T-helper 1 cell treated with Interleukin-12 subunit alpha and Interleukin-12 subunit beta and Interleukin-4 antibody, amounts not matched to agents 30 μg/mL and 1 μg/mL, for 36 hours (primary cell): ENCODE results near the gene UBXN4.
A peak's percentile ranks its signal among the peaks of the same experiment; 100 is the strongest.
"Not testable (repeated sequence)": the region's sequence is repeated elsewhere in the genome, so short reads cannot be mapped to it uniquely, and the experiment has no call there.

ENCODE experiments used
- H3K27ac Mint-ChIP-seq: one replicate; pipeline ENCODE4 v1.8.0; 2021; ENCODE audit warnings: mild to moderate bottlenecking, mixed read lengths
- H3K27me3 Mint-ChIP-seq: one replicate; pipeline ENCODE4 v1.8.0; 2021; ENCODE audit warnings: low read depth, mixed read lengths
- H3K36me3 Mint-ChIP-seq: one replicate; pipeline ENCODE4 v1.8.0; 2021; ENCODE audit warnings: low read depth, mixed read lengths
- H3K4me1 Mint-ChIP-seq: one replicate; pipeline ENCODE4 v1.8.0; 2021; ENCODE audit warnings: low read depth, mixed read lengths
- H3K4me3 Mint-ChIP-seq: one replicate; pipeline ENCODE4 v1.8.0; 2021; ENCODE audit warnings: mild to moderate bottlenecking, moderate library complexity, mixed read lengths
- H3K9me3 Mint-ChIP-seq: one replicate; pipeline ENCODE4 v1.8.0; 2021; ENCODE audit warnings: mixed read lengths

The UBXN4 gene

DNA sequence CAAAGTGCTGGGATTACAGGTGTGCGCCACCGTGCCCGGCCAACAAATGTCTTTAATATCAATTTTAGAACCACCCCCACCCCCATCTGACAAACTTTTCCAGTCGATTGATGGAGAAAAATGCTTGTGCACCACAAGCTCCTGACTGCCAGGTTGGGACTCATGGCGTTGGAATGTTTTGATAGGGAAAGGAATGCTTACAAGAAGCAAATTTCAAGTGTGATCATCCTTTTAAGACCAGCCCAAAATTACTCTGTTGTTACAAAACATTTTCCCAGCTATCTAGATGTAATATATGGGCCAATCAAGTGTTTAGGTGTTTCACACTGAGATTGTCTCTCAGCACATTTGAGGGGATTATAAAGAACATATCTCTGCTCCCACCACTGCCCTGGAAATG, 45.2 kb downstream of the UBXN4 start:
- Mint-ChIP-seq H3K4me3 (no peak overlapping the region), H3K27ac (no peak overlapping the region), H3K36me3 (peaks cover 39% of the 10 kb centered on the region), H3K9me3 (no peaks in the 10 kb centered on the region), H3K27me3 (no peaks in the 10 kb centered on the region), H3K4me1 (peaks cover 3% of the 10 kb centered on the region)

DNA sequence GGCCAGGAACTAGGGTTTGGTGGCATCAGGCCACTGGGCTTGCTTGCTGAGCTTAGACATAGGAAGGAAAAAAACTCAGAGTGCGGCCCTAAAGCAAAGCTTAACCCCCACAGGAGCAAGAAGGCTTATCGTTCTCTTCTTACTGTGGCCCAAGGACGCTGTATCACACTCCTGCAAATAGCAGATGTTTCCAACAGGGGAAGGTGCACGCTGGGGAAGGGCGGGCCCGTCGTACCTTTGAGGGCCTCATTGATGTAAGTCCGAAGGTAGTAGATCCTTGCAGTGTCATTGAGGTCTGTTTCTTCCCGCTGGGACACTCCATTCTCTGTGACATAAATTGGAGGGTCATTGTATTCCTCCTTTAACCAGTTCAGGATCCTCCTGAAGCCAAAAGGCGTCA, 48.8 kb downstream of the UBXN4 start:
- Mint-ChIP-seq H3K27ac (no peak overlapping the region), H3K27me3 (no peaks in the 10 kb centered on the region), H3K4me1 (peaks cover 16% of the 10 kb centered on the region), H3K36me3 (peaks cover 13% of the 10 kb centered on the region), H3K9me3 (no peaks in the 10 kb centered on the region), H3K4me3 (no peak overlapping the region)

DNA sequence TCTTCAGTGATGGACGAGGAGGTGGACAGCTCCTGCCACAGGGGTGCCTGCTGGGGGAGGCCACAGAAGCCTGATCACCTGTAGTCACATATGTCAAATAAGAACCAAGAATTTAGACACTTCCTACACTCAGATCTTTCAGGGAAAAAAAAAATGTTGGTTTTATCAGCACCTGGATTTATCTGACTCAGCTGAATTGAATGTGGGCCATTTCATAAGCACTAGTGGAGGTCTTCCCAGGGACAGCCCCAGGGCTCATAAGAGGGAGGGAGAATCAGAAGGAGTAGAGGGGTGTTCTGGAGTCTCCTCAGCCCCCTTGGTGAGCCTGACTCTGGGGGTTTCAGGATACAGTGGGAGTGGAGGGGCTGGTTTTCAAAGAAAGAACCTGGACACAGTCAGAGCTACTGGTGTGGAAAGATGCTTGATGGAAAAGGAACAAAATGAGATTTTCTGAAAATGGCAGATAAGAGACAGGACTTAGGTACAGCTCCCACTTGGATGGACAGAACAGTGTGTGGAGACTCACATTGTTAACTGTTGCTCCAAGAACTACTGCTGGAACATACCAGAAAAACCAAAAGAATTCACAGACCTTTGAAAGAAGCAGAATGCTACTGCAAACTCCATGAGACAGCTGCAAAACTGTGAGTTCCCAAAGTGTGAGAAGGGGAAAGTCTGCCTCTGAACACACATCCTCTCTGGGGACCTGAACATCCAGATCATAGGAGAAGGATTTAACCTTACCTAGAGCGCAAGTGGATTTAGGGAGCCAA, 49.9 kb downstream of the UBXN4 start:
- peaks cover 6% of the 10 kb centered on the region for H3K36me3 Mint-ChIP-seq
- no peaks in the 10 kb centered on the region for H3K9me3 Mint-ChIP-seq
- no peaks in the 10 kb centered on the region for H3K27me3 Mint-ChIP-seq
- no peak overlapping the region for H3K27ac Mint-ChIP-seq
- H3K4me1 Mint-ChIP-seq = peaks cover 16% of the 10 kb centered on the region
- H3K4me3 Mint-ChIP-seq = no peak overlapping the region

DNA sequence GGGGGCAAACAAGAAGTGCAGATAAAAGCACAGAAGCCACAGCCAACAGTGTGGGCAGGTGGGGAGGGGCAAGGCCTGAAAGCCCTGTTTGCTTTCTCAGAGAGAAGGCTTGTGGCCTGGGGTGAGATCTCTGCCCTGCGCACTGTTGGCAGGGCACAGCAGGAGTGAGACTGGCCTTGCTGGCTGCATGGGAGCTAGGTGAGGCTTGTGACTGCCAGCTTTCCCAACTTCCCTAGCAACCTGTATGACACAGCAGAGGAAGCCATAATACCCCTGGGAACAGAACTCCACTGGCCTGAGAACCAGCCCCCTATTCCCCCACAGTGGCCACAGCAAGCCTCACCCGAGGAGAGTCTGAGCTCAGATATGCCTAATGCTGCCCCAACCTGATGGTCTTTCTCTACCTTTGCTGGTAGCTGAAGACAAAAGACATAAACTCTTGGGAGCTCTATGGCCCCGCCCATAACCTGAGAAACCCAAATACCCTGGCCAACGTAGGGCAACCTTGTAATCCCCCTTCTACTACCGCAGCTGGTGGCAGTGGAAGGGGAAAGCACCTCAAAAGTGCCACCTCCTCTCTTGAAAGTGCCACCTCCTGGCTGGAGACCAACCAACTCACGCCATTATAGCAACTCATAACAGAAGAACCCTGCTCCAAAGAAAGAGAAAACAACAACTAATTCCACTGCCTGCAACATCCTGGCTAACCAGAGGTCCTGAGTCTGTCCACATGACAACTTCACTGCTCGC, 50.9 kb downstream of the UBXN4 start:
- H3K27me3 Mint-ChIP-seq = no peaks in the 10 kb centered on the region
- H3K9me3 Mint-ChIP-seq = no peaks in the 10 kb centered on the region
- H3K4me1 Mint-ChIP-seq = peaks cover 18% of the 10 kb centered on the region
- no peak overlapping the region for H3K27ac Mint-ChIP-seq
- no peaks in the 10 kb centered on the region for H3K36me3 Mint-ChIP-seq
- no peak overlapping the region for H3K4me3 Mint-ChIP-seq

DNA sequence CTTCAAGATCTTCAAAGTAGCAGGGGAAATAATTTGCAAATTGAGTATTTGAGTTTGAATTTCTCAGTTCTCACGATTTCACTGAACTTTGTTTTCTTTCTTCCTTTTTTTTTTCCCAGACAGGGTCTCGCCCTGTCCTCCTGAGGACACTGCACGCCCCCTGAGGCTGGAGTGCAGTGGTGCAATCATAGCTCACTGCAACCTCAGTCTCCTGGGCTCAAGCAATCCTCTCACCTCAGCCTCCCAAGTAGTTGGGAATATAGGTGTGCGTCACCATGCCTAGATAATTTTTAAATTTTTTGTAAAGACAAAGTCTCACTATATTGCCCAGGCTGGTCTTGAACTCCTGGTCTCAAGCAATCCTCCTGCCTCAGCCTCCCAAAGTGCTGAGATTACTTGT, 54.0 kb downstream of the UBXN4 start:
- peaks cover 12% of the 10 kb centered on the region for H3K36me3 Mint-ChIP-seq
- H3K9me3 Mint-ChIP-seq = peaks cover 10% of the 10 kb centered on the region
- not testable (repeated sequence) for H3K27me3 Mint-ChIP-seq, H3K4me3 Mint-ChIP-seq
- H3K4me1 Mint-ChIP-seq = peaks cover 19% of the 10 kb centered on the region
- peak overlapping the region; percentile 36 for H3K27ac Mint-ChIP-seq

DNA sequence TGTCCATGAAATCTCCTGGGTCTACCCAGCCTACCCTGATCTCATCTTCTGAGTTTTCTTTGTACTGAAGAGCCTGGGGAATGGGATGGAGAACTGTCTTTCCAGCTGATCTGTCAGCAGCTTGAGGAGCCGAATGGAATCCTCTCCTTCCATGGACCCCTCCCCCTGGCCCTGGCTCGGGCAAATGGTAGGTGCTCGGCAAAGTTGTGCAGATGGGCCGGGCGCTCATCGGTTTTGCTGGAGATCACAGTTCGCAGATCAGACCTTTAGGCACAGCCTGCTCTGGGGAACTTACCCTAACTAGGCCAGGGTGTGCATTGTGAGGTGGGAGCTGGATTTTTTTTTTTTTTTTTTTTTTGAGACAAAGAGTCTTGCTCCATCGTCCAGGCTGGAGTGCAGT, 55.0 kb downstream of the UBXN4 start:
- Mint-ChIP-seq H3K4me3 (no peak overlapping the region), H3K27ac (no peak overlapping the region), H3K9me3 (peaks cover 16% of the 10 kb centered on the region)

DNA sequence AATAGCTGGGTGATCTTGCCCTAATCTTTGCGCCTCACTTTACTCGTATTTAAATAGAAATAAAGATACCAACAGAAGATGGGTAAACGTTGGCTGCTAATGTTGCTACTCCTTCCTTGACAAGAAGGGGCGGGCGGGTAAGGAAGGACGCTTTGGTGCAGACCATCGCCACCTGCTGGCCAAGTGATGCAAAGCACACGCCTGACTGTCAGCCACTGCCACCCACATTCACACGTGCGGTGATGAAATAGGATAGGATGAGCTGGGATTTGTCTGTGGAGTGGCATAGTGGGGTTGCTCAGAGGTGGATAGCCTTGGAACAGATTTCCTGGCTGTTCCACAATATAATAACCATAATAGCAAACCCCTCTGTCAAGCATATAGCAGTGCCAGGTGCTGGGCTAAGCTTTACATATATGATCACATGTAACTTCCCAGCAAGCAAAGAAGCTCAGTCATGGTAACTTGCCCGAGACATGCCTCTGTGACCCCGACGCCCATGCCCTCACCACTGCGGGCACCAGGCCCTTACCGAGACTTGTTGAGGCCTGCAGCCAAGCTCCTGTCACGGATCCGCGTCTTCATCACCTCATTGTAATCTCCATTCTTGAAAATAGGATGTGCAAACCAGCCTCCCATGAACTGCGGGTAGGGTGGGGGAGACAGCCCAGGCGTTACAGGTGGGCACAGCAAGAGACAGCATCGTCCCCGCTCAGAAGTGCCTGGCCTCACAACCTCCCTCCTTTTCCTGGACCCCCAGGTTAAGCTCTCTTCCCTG, 56.0 kb downstream of the UBXN4 start:
- Mint-ChIP-seq H3K4me1 (peaks cover 14% of the 10 kb centered on the region), H3K4me3 (no peak overlapping the region), H3K27ac (peak overlapping the region; percentile 9), H3K9me3 (peaks cover 26% of the 10 kb centered on the region), H3K36me3 (peaks cover 24% of the 10 kb centered on the region), H3K27me3 (no peaks in the 10 kb centered on the region)

More for the DNA sequence above, 55.0 kb downstream of the UBXN4 start:
- H3K27me3 Mint-ChIP-seq = no peaks in the 10 kb centered on the region
- H3K4me1 Mint-ChIP-seq = peaks cover 17% of the 10 kb centered on the region
- peaks cover 18% of the 10 kb centered on the region for H3K36me3 Mint-ChIP-seq

DNA sequence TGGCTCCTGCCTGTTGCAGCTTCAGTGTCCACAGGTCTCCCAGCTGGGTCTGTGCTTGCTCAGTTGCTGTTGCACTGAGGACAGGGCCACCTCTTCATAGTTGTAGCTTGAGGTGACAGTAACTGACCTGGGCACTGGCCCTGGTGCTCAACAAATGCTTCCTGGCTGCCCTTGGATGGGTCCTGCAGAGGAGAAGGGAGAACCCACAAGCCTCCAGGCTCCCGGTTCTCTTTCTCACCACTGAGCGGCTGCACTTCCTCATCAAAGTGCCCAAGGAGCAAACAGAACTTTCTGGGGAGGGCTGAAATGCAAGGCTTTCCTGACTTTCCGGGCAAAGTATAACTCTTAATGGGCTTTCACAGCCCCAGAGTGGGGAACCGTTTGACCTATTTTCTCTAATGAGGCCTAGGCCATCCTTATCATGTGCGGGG, 56.6 kb downstream of the UBXN4 start:
- Mint-ChIP-seq H3K4me3 (no peak overlapping the region), H3K27me3 (no peaks in the 10 kb centered on the region), H3K36me3 (peaks cover 24% of the 10 kb centered on the region), H3K4me1 (peaks cover 10% of the 10 kb centered on the region), H3K27ac (no peak overlapping the region), H3K9me3 (peaks cover 26% of the 10 kb centered on the region)

DNA sequence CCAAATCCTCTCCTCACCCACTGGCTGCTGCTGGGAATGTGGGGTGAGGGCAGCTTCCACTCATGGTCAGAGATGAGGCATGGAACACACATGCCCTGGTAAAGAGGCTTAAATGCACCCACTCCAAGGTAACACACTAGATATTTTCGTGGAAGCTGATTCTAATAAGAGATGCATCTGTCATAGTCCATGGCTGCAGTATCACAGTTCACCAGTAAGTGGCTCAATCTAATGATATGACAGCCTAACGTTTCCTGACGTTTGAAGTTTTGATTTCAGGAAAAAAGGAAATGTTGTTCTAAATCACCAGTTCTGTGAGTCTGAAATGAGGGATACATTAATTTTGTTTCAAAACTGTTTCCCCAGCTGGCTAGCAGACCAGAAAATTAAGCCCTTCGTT, 57.1 kb downstream of the UBXN4 start:
- H3K4me1 Mint-ChIP-seq = peaks cover 10% of the 10 kb centered on the region
- peaks cover 26% of the 10 kb centered on the region for H3K9me3 Mint-ChIP-seq
- peaks cover 24% of the 10 kb centered on the region for H3K36me3 Mint-ChIP-seq
- H3K4me3 Mint-ChIP-seq = no peak overlapping the region
- H3K27ac Mint-ChIP-seq = no peak overlapping the region
- no peaks in the 10 kb centered on the region for H3K27me3 Mint-ChIP-seq

DNA sequence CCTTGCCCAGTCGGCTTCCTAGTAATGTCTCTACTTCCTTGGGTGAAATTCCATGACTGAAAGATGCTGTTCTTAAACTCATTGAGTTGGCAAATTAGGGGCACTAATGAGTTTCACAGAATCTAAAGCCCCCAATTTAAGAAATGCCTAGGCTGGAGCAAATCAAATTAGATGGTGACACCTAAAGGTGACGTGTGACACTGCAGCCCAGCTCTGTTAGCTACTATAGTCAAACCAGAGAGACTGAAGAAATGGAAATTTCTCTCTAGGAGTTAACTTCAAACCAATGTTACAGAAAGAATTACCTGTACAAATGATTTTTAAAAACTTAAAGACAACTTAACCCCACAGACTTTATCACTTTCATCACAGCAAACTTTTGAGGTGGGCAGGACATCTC, 58.1 kb downstream of the UBXN4 start:
- Mint-ChIP-seq H3K4me3 (no peak overlapping the region), H3K36me3 (peaks cover 24% of the 10 kb centered on the region), H3K27me3 (no peaks in the 10 kb centered on the region), H3K9me3 (peaks cover 26% of the 10 kb centered on the region), H3K4me1 (peaks cover 7% of the 10 kb centered on the region), H3K27ac (no peak overlapping the region)

DNA sequence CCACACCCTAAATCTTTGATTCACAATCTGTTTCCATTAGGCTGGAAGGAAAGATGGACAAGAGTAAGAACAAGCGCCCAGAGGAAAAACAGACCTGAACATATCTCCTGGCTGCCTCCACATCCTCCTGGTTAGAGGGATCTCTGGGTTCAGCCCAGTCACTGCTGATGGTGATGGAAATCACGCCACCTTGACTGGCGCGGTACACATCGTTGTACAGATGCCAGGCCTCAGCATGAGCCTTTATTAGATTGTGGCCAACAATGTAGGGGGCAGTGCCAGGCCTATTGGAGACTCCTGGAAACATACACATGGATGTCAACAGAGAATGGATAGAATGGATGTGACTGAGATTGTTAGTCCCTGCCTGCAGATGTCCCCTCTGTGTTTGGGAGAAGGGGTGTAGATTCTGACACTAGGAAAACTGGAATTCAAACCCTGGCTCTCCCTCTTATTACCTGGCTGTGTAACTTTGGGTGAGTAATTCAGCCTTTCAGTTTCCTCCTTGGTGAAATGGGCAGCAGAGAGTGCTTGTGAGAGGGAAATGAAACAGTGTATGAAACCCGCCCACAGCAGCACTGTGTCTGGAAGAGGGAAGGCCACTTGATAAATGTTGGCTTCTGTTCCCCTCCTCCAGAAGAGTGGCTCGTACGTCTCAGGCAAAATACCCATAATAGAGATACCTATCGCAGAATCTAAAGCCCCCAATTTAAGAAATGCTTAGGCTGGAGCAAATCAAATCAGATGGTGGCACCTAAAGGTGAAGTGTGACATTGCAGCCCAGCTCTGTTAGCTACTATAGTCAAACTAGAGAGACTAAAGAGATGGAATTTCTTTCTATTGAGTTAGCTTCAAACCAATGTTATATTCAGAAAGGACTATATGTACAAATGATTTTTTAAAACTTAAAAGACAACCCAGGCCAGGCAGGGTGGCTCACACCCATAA, 59.1 kb downstream of the UBXN4 start:
- Mint-ChIP-seq H3K4me1 (peaks cover 4% of the 10 kb centered on the region), H3K9me3 (peaks cover 26% of the 10 kb centered on the region), H3K27me3 (no peaks in the 10 kb centered on the region), H3K27ac (no peak overlapping the region), H3K4me3 (no peak overlapping the region), H3K36me3 (peaks cover 24% of the 10 kb centered on the region)

DNA sequence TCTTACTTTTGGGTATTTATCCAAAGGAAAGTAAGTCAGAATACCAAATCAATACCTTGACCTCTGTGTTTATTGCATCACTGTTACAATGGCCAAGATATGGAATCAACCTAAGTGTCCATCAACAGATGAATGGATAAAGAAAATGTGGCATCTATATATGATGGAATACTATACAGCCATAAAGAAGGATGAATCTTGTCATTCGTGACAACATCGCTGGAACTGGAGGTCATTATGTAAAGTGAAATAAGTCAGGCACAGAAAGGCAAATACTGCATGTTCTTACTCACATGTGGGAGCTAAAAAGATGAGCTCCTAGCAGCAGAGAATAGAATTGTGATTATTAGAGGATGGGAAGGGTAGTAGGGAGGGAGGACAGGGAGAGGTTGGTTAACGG, 60.7 kb downstream of the UBXN4 start:
- Mint-ChIP-seq H3K9me3 (peaks cover 26% of the 10 kb centered on the region), H3K4me1 (peaks cover 3% of the 10 kb centered on the region), H3K36me3 (peaks cover 24% of the 10 kb centered on the region)

DNA sequence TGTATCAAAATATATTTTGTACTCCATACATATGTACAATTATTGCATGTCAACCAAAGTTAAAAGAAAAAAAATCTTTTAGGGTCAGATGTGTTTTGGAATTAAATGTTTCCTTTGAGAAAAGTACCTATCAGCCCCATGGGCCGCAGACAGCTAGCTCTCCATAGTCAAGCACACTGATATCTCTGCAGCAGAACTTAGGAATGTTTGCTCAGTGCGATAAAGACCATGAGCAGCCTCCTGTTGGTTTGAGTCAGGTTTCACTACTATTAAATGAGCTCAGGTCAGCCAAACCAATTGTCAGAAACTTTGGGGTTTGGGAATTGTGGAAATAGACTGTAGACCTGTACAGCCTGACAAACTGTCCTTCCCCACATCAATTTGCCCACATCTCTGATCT, 61.6 kb downstream of the UBXN4 start:
- Mint-ChIP-seq H3K27ac (no peak overlapping the region), H3K4me1 (no peaks in the 10 kb centered on the region), H3K9me3 (peaks cover 26% of the 10 kb centered on the region), H3K36me3 (peaks cover 24% of the 10 kb centered on the region), H3K27me3 (no peaks in the 10 kb centered on the region), H3K4me3 (no peak overlapping the region)

More for the DNA sequence above, 60.7 kb downstream of the UBXN4 start:
- H3K4me3 Mint-ChIP-seq = no peak overlapping the region
- H3K27me3 Mint-ChIP-seq = no peaks in the 10 kb centered on the region
- no peak overlapping the region for H3K27ac Mint-ChIP-seq

DNA sequence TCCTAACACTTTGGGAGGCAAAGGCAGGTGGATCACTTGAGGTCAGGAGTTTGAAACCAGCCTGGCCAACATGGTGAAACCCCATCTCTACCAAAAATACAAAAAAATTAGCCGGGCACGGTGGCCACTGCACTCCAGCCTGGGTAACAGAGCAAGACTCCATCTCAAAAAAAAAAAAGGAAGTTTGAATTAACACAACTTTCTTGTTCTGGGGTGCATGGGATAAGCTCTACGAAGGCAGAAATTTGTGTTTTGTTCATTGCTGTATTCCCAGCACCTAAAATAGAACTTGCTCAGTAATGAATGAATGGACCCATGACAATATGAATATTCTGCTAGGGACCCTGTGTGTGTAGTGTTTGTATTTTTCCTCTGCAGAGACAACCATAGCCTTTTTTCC, 66.2 kb downstream of the UBXN4 start:
- not testable (repeated sequence) for H3K4me3 Mint-ChIP-seq, H3K4me1 Mint-ChIP-seq, H3K27me3 Mint-ChIP-seq, H3K27ac Mint-ChIP-seq, H3K9me3 Mint-ChIP-seq
- peaks cover 13% of the 10 kb centered on the region for H3K36me3 Mint-ChIP-seq
